H9 (cell line): ENCODE measurements around the gene ADSS1. TPM values are rescaled to one million over a fixed set of nuclear protein-coding genes. Genes with fewer than 3 reads are reported as not detected.

Source experiments
- DNase-seq: peaks from one replicate; pipeline ENCODE4 v3.0.0-alpha.2; 2017
- H2AFZ ChIP-seq: one replicate; pipeline ENCODE4 v1.6.1; 2013; ENCODE audit warnings: mild to moderate bottlenecking, low read length, control low read depth, moderate library complexity
- H2AK5ac ChIP-seq: 2 replicates; pipeline ENCODE4 v1.6.1; 2013; ENCODE audit warnings: low read length, control low read depth, mixed read lengths; ENCODE audit not compliant: insufficient read length
- H2BK120ac ChIP-seq: one replicate; pipeline ENCODE4 v1.6.1; 2013; ENCODE audit warnings: low read depth, mild to moderate bottlenecking, low read length, control low read depth, inconsistent platforms; ENCODE audit not compliant: poor library complexity, severe bottlenecking
- H2BK12ac ChIP-seq: 2 replicates; pipeline ENCODE4 v1.6.1; 2013; ENCODE audit warnings: low read length, control low read depth, mixed read lengths, low read depth; ENCODE audit not compliant: insufficient read length
- H2BK15ac ChIP-seq: 2 replicates; pipeline ENCODE4 v1.6.1; 2013; ENCODE audit warnings: low read depth, low read length, control low read depth
- H2BK20ac ChIP-seq: one replicate; pipeline ENCODE4 v1.6.1; 2013; ENCODE audit warnings: low read depth, mild to moderate bottlenecking, low read length, control low read depth, inconsistent platforms; ENCODE audit not compliant: poor library complexity, severe bottlenecking
- H2BK5ac ChIP-seq: 2 replicates; pipeline ENCODE4 v1.6.1; 2013; ENCODE audit warnings: low read length, control low read depth, mixed read lengths; ENCODE audit not compliant: insufficient read length
- H3K14ac ChIP-seq: 2 replicates; pipeline ENCODE4 v1.6.1; 2013; ENCODE audit warnings: low read length, control low read depth; ENCODE audit not compliant: insufficient read depth
- H3K18ac ChIP-seq: 2 replicates; pipeline ENCODE4 v1.6.1; 2013; ENCODE audit warnings: low read depth, mild to moderate bottlenecking, mixed read lengths, low read length, control low read depth; ENCODE audit not compliant: insufficient read length
- H3K23ac ChIP-seq: 2 replicates; pipeline ENCODE4 v1.6.1; 2013; ENCODE audit warnings: low read length, control low read depth, mixed read lengths, low read depth; ENCODE audit not compliant: insufficient read length
- H3K23me2 ChIP-seq: 2 replicates; pipeline ENCODE4 v1.6.1; 2013; ENCODE audit warnings: low read depth, mild to moderate bottlenecking, mixed read lengths, low read length, control low read depth; ENCODE audit not compliant: insufficient read length, poor library complexity, severe bottlenecking
- H3K27ac ChIP-seq: 2 replicates; pipeline ENCODE4 v1.5.1; 2013; ENCODE audit warnings: low read length, control low read depth, mixed read lengths, low read depth; ENCODE audit not compliant: insufficient read length
- H3K27me3 ChIP-seq: 2 replicates; pipeline ENCODE4 v1.6.1; 2013; ENCODE audit warnings: low read length, control low read depth, inconsistent platforms; ENCODE audit not compliant: insufficient read depth
- H3K4ac ChIP-seq: 2 replicates; pipeline ENCODE4 v1.6.1; 2013; ENCODE audit warnings: low read depth, mild to moderate bottlenecking, control low read depth, inconsistent platforms, low read length, moderate library complexity
- H3K4me1 ChIP-seq: 2 replicates; pipeline ENCODE4 v1.6.1; 2013; ENCODE audit warnings: low read length, control low read depth, inconsistent platforms; ENCODE audit not compliant: insufficient read depth
- H3K4me2 ChIP-seq: 2 replicates; pipeline ENCODE4 v1.6.1; 2013; ENCODE audit warnings: low read length, control low read depth, mixed read lengths; ENCODE audit not compliant: insufficient read length, insufficient read depth
- H3K56ac ChIP-seq: 2 replicates; pipeline ENCODE4 v1.6.1; 2013; ENCODE audit warnings: low read depth, mild to moderate bottlenecking, mixed read lengths, low read length, control low read depth; ENCODE audit not compliant: insufficient read length
- H3K79me1 ChIP-seq: 2 replicates; pipeline ENCODE4 v1.6.1; 2013; ENCODE audit warnings: low read depth, mild to moderate bottlenecking, moderate library complexity, low read length, control low read depth, inconsistent platforms; ENCODE audit not compliant: insufficient read depth, poor library complexity, severe bottlenecking
- H3K79me2 ChIP-seq: 2 replicates; pipeline ENCODE4 v1.6.1; 2013; ENCODE audit warnings: low read length, control low read depth, inconsistent platforms; ENCODE audit not compliant: insufficient read depth
- H3K9ac ChIP-seq: 2 replicates; pipeline ENCODE4 v1.6.1; 2013; ENCODE audit warnings: low read length, control low read depth, mixed read lengths; ENCODE audit not compliant: insufficient read length; ENCODE audit errors: extremely low read depth
- H3K9me3 ChIP-seq: one replicate; pipeline ENCODE4 v1.6.1; 2013; ENCODE audit warnings: low read depth, low read length, inconsistent platforms; ENCODE audit not compliant: control insufficient read depth
- H3T11ph ChIP-seq: one replicate; pipeline ENCODE4 v1.6.1; 2013; ENCODE audit warnings: mild to moderate bottlenecking, low read length, control low read depth, inconsistent platforms
- H4K20me1 ChIP-seq: one replicate; pipeline ENCODE4 v1.6.1; 2013; ENCODE audit not compliant: control insufficient read depth, insufficient read length, insufficient read depth
- H4K5ac ChIP-seq: 2 replicates; pipeline ENCODE4 v1.6.1; 2013; ENCODE audit warnings: low read depth, mild to moderate bottlenecking, mixed read lengths, low read length, control low read depth; ENCODE audit not compliant: insufficient read length
- H4K8ac ChIP-seq: replicated peaks from 2 replicates; pipeline ENCODE4 v1.6.1; 2013; ENCODE audit warnings: low read length, control low read depth, mixed read lengths, low read depth; ENCODE audit not compliant: insufficient read length
- H4K91ac ChIP-seq: 2 replicates; pipeline ENCODE4 v1.6.1; 2013; ENCODE audit warnings: low read depth, mild to moderate bottlenecking, moderate library complexity, mixed read lengths, low read length, control low read depth; ENCODE audit not compliant: insufficient read length
- H3K27ac Mint-ChIP-seq, 3 experiments: 2 replicates in 2 of 3; 3 replicates in 1 of 3; pipeline ENCODE4 v1.8.0; 2020 to 2021; ENCODE audit warnings: mixed read lengths in 3 of 3, mild to moderate bottlenecking in 1 of 3, moderate library complexity in 1 of 3
- H3K27me3 Mint-ChIP-seq: 2 replicates; pipeline ENCODE4 v1.8.0; 2021; ENCODE audit warnings: low read depth, mild to moderate bottlenecking, moderate library complexity, mixed read lengths
- H3K36me3 Mint-ChIP-seq, 3 experiments: 2 replicates in 2 of 3; 3 replicates in 1 of 3; pipeline ENCODE4 v1.8.0; 2020 to 2021; ENCODE audit warnings: low read depth in 3 of 3, mixed read lengths in 3 of 3; ENCODE audit not compliant: insufficient read depth in 1 of 3
- H3K4me1 Mint-ChIP-seq, 2 experiments: 2 replicates each; pipeline ENCODE4 v1.8.0; 2020; ENCODE audit warnings: mixed read lengths in 2 of 2
- H3K4me3 Mint-ChIP-seq, 2 experiments: 2 replicates in 1 of 2; 3 replicates in 1 of 2; pipeline ENCODE4 v1.8.0; 2020 to 2021; ENCODE audit warnings: mild to moderate bottlenecking in 2 of 2, mixed read lengths in 2 of 2, moderate library complexity in 1 of 2
- H3K9me3 Mint-ChIP-seq, 2 experiments: 2 replicates in 1 of 2; 3 replicates in 1 of 2; pipeline ENCODE4 v1.8.0; 2020; ENCODE audit warnings: mild to moderate bottlenecking in 2 of 2, mixed read lengths in 2 of 2, moderate library complexity in 1 of 2
- WGBS: extraction: QIAGEN DNeasy Blood & Tissue Kit; methylation state at CpG from one replicate; pipeline ENCODE4 v1.1.7; 2013; ENCODE audit warnings: missing lambda C conversion rate, low lambda C conversion rate, mixed read lengths; ENCODE audit not compliant: insufficient read length; ENCODE audit errors: extremely low coverage; 5-methylcytosine and 5-hydroxymethylcytosine counted together
- total RNA-seq: library from RNA; stranded (reverse); gene quantifications from 2 replicates; pipeline ENCODE4 v1.2.1, GENCODE V29; 2021
- TF ChIP-seq, protein P1 (sequence below): fragments of 200-600 bp; sonication (generic); conservative IDR thresholded peaks from 3 replicates; pipeline ENCODE4 v1.8.0; 2021; ENCODE audit warnings: antibody characterized with exemption, mild to moderate bottlenecking

The ADSS1 gene
- total RNA-seq, 1 experiment from 2014 or later, result 8.5 TPM

DNA sequence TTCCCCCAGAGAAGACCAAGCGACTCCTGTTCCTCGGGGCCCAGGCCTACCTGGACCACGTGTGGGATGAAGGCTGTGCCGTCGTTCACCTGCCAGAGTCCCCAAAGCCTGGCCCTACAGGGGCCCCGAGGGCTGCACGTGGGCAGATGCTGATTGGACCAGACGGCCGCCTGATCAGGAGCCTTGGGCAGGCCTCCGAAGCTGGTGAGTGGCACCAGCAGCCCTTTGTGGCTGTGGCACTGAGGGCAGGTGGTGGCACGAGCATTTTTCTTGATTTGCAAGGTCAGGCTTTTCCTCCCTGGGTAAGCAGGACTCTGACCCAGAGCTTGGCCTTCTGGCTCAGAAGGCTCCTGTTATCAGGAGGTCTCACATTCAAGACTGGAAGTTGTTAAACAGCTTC is 31.6 kb downstream of the ADSS1 start:
- H3K79me1 ChIP-seq, result peaks cover 3% of the 10 kb centered on the region
- H3K9me3 Mint-ChIP-seq, result peaks cover 6 to 10% of the 10 kb centered on the region in 2 experiments
- no peaks in the 10 kb centered on the region for H3K9me3 ChIP-seq
- H2BK20ac ChIP-seq, result no peak overlapping the region
- H2BK120ac ChIP-seq, result no peak overlapping the region
- no peak overlapping the region for H2AK5ac ChIP-seq
- H4K20me1 ChIP-seq, result no peaks in the 10 kb centered on the region
- DNase-seq, result no peak
- WGBS, result no CpG with 5 or more reads among the region's 11 CpGs
- no peak overlapping the region for H4K5ac ChIP-seq
- H3K27ac Mint-ChIP-seq, result no peak overlapping the region
- H3K79me2 ChIP-seq, result peaks cover 16% of the 10 kb centered on the region; the same call in 1 of the 2 replicates
- no peak overlapping the region for H3K9ac ChIP-seq
- H2BK12ac ChIP-seq, result no peak overlapping the region
- no peak overlapping the region for H2BK15ac ChIP-seq
- no peak overlapping the region for H4K8ac ChIP-seq
- no peak overlapping the region for H3K23ac ChIP-seq
- H3K4me1 Mint-ChIP-seq, result peaks cover 12 to 23% of the 10 kb centered on the region in 2 experiments
- no peak overlapping the region for H3K56ac ChIP-seq
- H2AFZ ChIP-seq, result no peak overlapping the region
- peaks cover 3% of the 10 kb centered on the region; the same call in 1 of the 2 replicates for H3K27me3 Mint-ChIP-seq
- H3K23me2 ChIP-seq, result peaks cover 12% of the 10 kb centered on the region
- no peak overlapping the region for H3K4me3 Mint-ChIP-seq
- no peaks in the 10 kb centered on the region; the same call in 1 of the 2 replicates for H3K4me1 ChIP-seq
- H3K36me3 Mint-ChIP-seq, result peaks cover 29 to 63% (median 57%) of the 10 kb centered on the region in 3 experiments; a peak in 6 of 7 replicates
- no peaks in the 10 kb centered on the region for H3K27me3 ChIP-seq
- H2BK5ac ChIP-seq, result no peak overlapping the region
- H3K18ac ChIP-seq, result no peak overlapping the region
- no peak overlapping the region for H3K14ac ChIP-seq
- H3K4ac ChIP-seq, result no peak overlapping the region
- no peak overlapping the region for H3K4me2 ChIP-seq
- H3K27ac ChIP-seq, result no peak overlapping the region
- H3T11ph ChIP-seq, result no peak overlapping the region
- no peak overlapping the region for H4K91ac ChIP-seq
- TF ChIP-seq, protein P1, sequence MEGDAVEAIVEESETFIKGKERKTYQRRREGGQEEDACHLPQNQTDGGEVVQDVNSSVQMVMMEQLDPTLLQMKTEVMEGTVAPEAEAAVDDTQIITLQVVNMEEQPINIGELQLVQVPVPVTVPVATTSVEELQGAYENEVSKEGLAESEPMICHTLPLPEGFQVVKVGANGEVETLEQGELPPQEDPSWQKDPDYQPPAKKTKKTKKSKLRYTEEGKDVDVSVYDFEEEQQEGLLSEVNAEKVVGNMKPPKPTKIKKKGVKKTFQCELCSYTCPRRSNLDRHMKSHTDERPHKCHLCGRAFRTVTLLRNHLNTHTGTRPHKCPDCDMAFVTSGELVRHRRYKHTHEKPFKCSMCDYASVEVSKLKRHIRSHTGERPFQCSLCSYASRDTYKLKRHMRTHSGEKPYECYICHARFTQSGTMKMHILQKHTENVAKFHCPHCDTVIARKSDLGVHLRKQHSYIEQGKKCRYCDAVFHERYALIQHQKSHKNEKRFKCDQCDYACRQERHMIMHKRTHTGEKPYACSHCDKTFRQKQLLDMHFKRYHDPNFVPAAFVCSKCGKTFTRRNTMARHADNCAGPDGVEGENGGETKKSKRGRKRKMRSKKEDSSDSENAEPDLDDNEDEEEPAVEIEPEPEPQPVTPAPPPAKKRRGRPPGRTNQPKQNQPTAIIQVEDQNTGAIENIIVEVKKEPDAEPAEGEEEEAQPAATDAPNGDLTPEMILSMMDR, result no peak
